GM12878 (cell line): ENCODE data around the gene GTF2IRD1.

Experiments used
- FOXM1 ChIP-seq: IDR thresholded peaks from 2 replicates; pipeline ENCODE4 v1.6.1; 2012; ENCODE audit warnings: low read depth, mild to moderate bottlenecking, inconsistent platforms, low read length, moderate library complexity
- POLR2A ChIP-seq: IDR thresholded peaks from 2 replicates; pipeline ENCODE4 v1.6.1; 2011; ENCODE audit warnings: low read depth, mild to moderate bottlenecking, low read length
- SMC3 ChIP-seq: IDR thresholded peaks from 2 replicates; pipeline ENCODE4 v1.6.1; 2011; ENCODE audit warnings: low read length, improper control_type of control experiment, borderline replicate concordance
- TARDBP ChIP-seq: IDR thresholded peaks from 2 replicates; pipeline ENCODE4 v1.6.1; 2016; ENCODE audit warnings: borderline replicate concordance
- TF ChIP-seq, protein P1 (sequence below), 3 experiments: IDR thresholded peaks in 2 of 3; conservative IDR thresholded peaks in 1 of 3; 2 replicates each; pipeline ENCODE4 v1.5.1; 2011; ENCODE audit warnings: low read depth in 3 of 3, low read length in 3 of 3, mild to moderate bottlenecking in 3 of 3, control low read depth in 2 of 3, moderate library complexity in 2 of 3, inconsistent platforms in 1 of 3, mixed read lengths in 1 of 3; ENCODE audit not compliant: control insufficient read depth in 2 of 3, insufficient read depth in 1 of 3; ENCODE audit errors: extremely low read depth in 1 of 3
- TF ChIP-seq, protein P2 (sequence below): IDR thresholded peaks from 2 replicates; pipeline ENCODE4 v1.6.1; 2012; ENCODE audit warnings: mild to moderate bottlenecking, low read depth, low read length
- TF ChIP-seq, protein P3 (sequence below): fragments of 450-650 bp; IDR thresholded peaks from 2 replicates; pipeline ENCODE4 v1.6.1; 2014; ENCODE audit warnings: mild to moderate bottlenecking

DNA sequence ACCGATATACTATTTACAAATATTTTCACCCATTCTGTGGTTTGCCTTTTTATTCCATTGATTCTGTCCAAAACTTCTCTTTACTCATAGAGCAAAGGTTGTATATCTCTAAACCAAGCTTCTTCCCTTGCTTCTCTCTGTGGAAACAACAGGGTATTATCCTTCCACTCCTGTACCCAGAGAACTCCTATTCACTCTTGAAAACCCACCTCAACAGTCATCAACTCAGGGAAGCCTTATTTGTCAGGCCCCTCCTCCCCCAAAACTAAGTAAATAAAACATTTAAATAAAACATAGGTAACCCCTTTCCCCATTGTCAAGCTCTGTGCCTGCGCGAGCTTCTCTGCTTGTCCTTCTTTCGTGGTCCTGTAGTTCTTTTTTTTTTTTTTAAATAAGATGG, 44.6 kb downstream of the GTF2IRD1 start:
- TF ChIP-seq, protein P1, sequence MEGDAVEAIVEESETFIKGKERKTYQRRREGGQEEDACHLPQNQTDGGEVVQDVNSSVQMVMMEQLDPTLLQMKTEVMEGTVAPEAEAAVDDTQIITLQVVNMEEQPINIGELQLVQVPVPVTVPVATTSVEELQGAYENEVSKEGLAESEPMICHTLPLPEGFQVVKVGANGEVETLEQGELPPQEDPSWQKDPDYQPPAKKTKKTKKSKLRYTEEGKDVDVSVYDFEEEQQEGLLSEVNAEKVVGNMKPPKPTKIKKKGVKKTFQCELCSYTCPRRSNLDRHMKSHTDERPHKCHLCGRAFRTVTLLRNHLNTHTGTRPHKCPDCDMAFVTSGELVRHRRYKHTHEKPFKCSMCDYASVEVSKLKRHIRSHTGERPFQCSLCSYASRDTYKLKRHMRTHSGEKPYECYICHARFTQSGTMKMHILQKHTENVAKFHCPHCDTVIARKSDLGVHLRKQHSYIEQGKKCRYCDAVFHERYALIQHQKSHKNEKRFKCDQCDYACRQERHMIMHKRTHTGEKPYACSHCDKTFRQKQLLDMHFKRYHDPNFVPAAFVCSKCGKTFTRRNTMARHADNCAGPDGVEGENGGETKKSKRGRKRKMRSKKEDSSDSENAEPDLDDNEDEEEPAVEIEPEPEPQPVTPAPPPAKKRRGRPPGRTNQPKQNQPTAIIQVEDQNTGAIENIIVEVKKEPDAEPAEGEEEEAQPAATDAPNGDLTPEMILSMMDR (IDR thresholded peaks at IDR 0.05 in 2 of 3, conservative IDR thresholded peaks at IDR 0.05 in 1 of 3; ENCODE audit: control insufficient read depth in 2 of 3, extremely low read depth in 1 of 3, insufficient read depth in 1 of 3, low read depth in 3 of 3, low read length in 3 of 3), result no peak
- TF ChIP-seq, protein P2, sequence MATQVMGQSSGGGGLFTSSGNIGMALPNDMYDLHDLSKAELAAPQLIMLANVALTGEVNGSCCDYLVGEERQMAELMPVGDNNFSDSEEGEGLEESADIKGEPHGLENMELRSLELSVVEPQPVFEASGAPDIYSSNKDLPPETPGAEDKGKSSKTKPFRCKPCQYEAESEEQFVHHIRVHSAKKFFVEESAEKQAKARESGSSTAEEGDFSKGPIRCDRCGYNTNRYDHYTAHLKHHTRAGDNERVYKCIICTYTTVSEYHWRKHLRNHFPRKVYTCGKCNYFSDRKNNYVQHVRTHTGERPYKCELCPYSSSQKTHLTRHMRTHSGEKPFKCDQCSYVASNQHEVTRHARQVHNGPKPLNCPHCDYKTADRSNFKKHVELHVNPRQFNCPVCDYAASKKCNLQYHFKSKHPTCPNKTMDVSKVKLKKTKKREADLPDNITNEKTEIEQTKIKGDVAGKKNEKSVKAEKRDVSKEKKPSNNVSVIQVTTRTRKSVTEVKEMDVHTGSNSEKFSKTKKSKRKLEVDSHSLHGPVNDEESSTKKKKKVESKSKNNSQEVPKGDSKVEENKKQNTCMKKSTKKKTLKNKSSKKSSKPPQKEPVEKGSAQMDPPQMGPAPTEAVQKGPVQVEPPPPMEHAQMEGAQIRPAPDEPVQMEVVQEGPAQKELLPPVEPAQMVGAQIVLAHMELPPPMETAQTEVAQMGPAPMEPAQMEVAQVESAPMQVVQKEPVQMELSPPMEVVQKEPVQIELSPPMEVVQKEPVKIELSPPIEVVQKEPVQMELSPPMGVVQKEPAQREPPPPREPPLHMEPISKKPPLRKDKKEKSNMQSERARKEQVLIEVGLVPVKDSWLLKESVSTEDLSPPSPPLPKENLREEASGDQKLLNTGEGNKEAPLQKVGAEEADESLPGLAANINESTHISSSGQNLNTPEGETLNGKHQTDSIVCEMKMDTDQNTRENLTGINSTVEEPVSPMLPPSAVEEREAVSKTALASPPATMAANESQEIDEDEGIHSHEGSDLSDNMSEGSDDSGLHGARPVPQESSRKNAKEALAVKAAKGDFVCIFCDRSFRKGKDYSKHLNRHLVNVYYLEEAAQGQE, result no peak
- no peak for TF ChIP-seq SMC3
- no peak for TF ChIP-seq TARDBP
- TF ChIP-seq FOXM1, result no peak
- TF ChIP-seq POLR2A, result no peak
- TF ChIP-seq, protein P3, sequence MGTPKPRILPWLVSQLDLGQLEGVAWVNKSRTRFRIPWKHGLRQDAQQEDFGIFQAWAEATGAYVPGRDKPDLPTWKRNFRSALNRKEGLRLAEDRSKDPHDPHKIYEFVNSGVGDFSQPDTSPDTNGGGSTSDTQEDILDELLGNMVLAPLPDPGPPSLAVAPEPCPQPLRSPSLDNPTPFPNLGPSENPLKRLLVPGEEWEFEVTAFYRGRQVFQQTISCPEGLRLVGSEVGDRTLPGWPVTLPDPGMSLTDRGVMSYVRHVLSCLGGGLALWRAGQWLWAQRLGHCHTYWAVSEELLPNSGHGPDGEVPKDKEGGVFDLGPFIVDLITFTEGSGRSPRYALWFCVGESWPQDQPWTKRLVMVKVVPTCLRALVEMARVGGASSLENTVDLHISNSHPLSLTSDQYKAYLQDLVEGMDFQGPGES, result no peak
